OCI-LY7 (cell line): ENCODE measurements around the gene SPX. TPM values are rescaled to one million over a fixed set of nuclear protein-coding genes. Genes with fewer than 3 reads are reported as not detected.

ENCODE experiments used
- BruUV-seq: library from RNA; stranded (reverse); fragments of 400-500 nt; replicated peaks from 2 replicates; lab custom pipeline; 2021; lab: Mats Ljungman, UMichigan
- CTCF ChIA-PET: fragments of 300-600 bp; sonication (Branson Sonifier 250); formaldehyde crosslinking; loops from one replicate; lab custom pipeline; 2022; ENCODE audit warnings: antibody characterized with exemption; ENCODE audit not compliant: unreplicated experiment; lab: Charles Lee
- POLR2A ChIA-PET: fragments of 300-600 bp; sonication (Branson Sonifier 250); formaldehyde crosslinking; loops from one replicate; lab custom pipeline; 2022; ENCODE audit warnings: antibody characterized with exemption; lab: Charles Lee
- DNase-seq: peaks from one replicate; pipeline ENCODE4 v3.0.0-alpha.2; 2015; ENCODE audit warnings: low spot score
- H2AFZ ChIP-seq: fragments of 200-600 bp; sonication (generic), shearing (Covaris generic); 2 replicates; pipeline ENCODE4 v1.6.1; 2014; ENCODE audit warnings: mild to moderate bottlenecking, antibody characterized with exemption, low read length, moderate library complexity
- H3K27ac ChIP-seq: fragments of 200-600 bp; sonication (generic); 2 replicates; pipeline ENCODE4 v1.5.1; 2014; ENCODE audit warnings: mixed run types, low read depth, mild to moderate bottlenecking, moderate library complexity, low read length, inconsistent platforms; ENCODE audit not compliant: poor library complexity, severe bottlenecking
- H3K36me3 ChIP-seq: fragments of 200-600 bp; sonication (generic); 2 replicates; pipeline ENCODE4 v1.6.1; 2014; ENCODE audit warnings: mild to moderate bottlenecking, antibody characterized with exemption, low read length, moderate library complexity, mixed read lengths; ENCODE audit not compliant: insufficient read depth
- H3K4me1 ChIP-seq: fragments of 200-600 bp; sonication (generic); 2 replicates; pipeline ENCODE4 v1.5.1; 2014; ENCODE audit warnings: mild to moderate bottlenecking, low read length; ENCODE audit not compliant: insufficient read depth, poor library complexity, severe bottlenecking
- H3K4me2 ChIP-seq: fragments of 200-600 bp; sonication (generic); 2 replicates; pipeline ENCODE4 v1.6.1; 2014; ENCODE audit warnings: mild to moderate bottlenecking, low read length
- H3K4me3 ChIP-seq: fragments of 200-600 bp; sonication (generic); 2 replicates; pipeline ENCODE4 v1.5.1; 2014; ENCODE audit warnings: mild to moderate bottlenecking, low read depth, low read length; ENCODE audit not compliant: poor library complexity, severe bottlenecking
- H3K79me2 ChIP-seq: fragments of 200-600 bp; sonication (generic); 2 replicates; pipeline ENCODE4 v1.6.1; 2016; ENCODE audit warnings: low read depth, mild to moderate bottlenecking, low read length, moderate library complexity, mixed read lengths; ENCODE audit not compliant: insufficient read depth
- H3K9me2 ChIP-seq: fragments of 200-600 bp; sonication (generic); 2 replicates; pipeline ENCODE4 v1.6.1; 2016; ENCODE audit warnings: mild to moderate bottlenecking, low read length, mixed read lengths; ENCODE audit not compliant: insufficient read depth
- H3K9me3 ChIP-seq: fragments of 200-600 bp; sonication (generic); 2 replicates; pipeline ENCODE4 v1.6.1; 2014; ENCODE audit warnings: mild to moderate bottlenecking, mixed run types, low read length, mixed read lengths
- H4K20me1 ChIP-seq: fragments of 200-600 bp; sonication (generic); 2 replicates; pipeline ENCODE4 v1.6.1; 2014; ENCODE audit warnings: mild to moderate bottlenecking, antibody characterized with exemption, low read length, moderate library complexity, mixed read lengths; ENCODE audit not compliant: insufficient read depth
- CTCF ChIP-seq: fragments of 200-600 bp; sonication (generic); conservative IDR thresholded peaks from 2 replicates; pipeline ENCODE4 v1.5.1; 2014; ENCODE audit warnings: mild to moderate bottlenecking, antibody characterized with exemption, low read length, moderate library complexity, mixed read lengths
- EZH2phosphoT487 ChIP-seq: fragments of 200-600 bp; sonication (generic); IDR thresholded peaks from 2 replicates; pipeline ENCODE4 v1.6.1; 2018; ENCODE audit warnings: low read depth, borderline replicate concordance, mild to moderate bottlenecking, mixed run types, antibody characterized with exemption, low read length, moderate library complexity, mixed read lengths
- intact Hi-C: fragments of 100-400 bp; cut with micrococcal nuclease; formaldehyde crosslinking; loops from one replicate; pipeline ENCODE4 v1.10.0; 2022; ENCODE audit not compliant: unreplicated experiment
- total RNA-seq, 2 experiments: library from RNA; depleted of rRNA in 1 of 2; stranded (reverse); fragments of >200 nt in 1 of 2; shearing (Covaris generic) in 1 of 2; gene quantifications; 2 replicates each; pipeline ENCODE4 v1.2.3, GENCODE V29; 2014 to 2022

Gene SPX
- total RNA-seq, 2 experiments from 2014 or later, result 0.35 to 1.2 TPM

DNA sequence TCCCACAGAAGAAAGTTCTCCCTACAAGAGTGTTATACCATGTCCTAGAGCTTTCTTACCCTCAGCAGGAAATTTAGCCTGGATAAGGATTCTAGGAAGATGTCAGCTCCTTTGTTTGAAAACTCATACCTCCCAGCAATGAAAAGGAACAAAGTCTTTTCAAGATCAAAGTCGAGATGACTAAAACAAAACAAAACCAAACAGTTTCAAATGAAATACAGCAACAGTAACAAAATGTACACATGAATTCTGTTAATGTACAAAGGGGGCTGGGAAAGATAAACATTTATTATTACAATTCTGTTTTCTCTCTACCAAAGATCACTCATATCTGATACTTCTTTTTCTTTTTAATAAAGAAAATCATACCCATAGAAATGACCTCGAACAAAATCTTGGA is 36.8 kb downstream of the SPX start:
- DNase-seq, result no peak
- TF ChIP-seq CTCF (no peak), EZH2phosphoT487 (no peak)
- H3K79me2 ChIP-seq, result no peaks in the 10 kb centered on the region
- no peak overlapping the region for H3K4me2 ChIP-seq
- H3K4me3 ChIP-seq, result no peak overlapping the region
- H4K20me1 ChIP-seq, result no peaks in the 10 kb centered on the region
- no peak overlapping the region for H2AFZ ChIP-seq
- BruUV-seq, result no TSS peak
- POLR2A ChIA-PET, result no interaction called here
- H3K9me2 ChIP-seq, result no peaks in the 10 kb centered on the region
- H3K27ac ChIP-seq, result no peak overlapping the region
- CTCF ChIA-PET, result no interaction called here
- H3K9me3 ChIP-seq, result no peaks in the 10 kb centered on the region
- H3K4me1 ChIP-seq, result no peaks in the 10 kb centered on the region
- H3K36me3 ChIP-seq, result no peaks in the 10 kb centered on the region
- intact Hi-C loops, result no loop called here

- no peaks in the 10 kb centered on the region for H3K36me3 ChIP-seq
- H3K9me2 ChIP-seq, result no peaks in the 10 kb centered on the region
- BruUV-seq, result no TSS peak
- TF ChIP-seq EZH2phosphoT487 (no peak), CTCF (no peak)
- ChIA-PET POLR2A (interaction anchor here (0.6 to 1.2 kb wide), 3 partner anchors 8 to 292 kb away, joined by 3 read pairs; no protein-coding TSS in a partner anchor), CTCF (no interaction called here)
- H2AFZ ChIP-seq, result no peak overlapping the region
- H3K79me2 ChIP-seq, result no peaks in the 10 kb centered on the region
- no peaks in the 10 kb centered on the region for H4K20me1 ChIP-seq
- no peaks in the 10 kb centered on the region for H3K9me3 ChIP-seq
- H3K27ac ChIP-seq, result no peak overlapping the region
- DNase-seq, result no peak
- intact Hi-C loops, result no loop called here
- no peak overlapping the region for H3K4me3 ChIP-seq
- H3K4me1 ChIP-seq, result no peaks in the 10 kb centered on the region
- H3K4me2 ChIP-seq, result no peak overlapping the region
Observed at GRCh38 chr12:21566223-21566906, 40.3 kb downstream of the SPX start.

- no peak for TF ChIP-seq CTCF
- no peak for TF ChIP-seq EZH2phosphoT487
- BruUV-seq, result no TSS peak
- Histone ChIP-seq H2AFZ (no peak overlapping the region), H4K20me1 (no peaks in the 10 kb centered on the region), H3K9me3 (no peaks in the 10 kb centered on the region), H3K27ac (no peak overlapping the region), H3K36me3 (no peaks in the 10 kb centered on the region), H3K79me2 (no peaks in the 10 kb centered on the region), H3K4me2 (no peak overlapping the region), H3K4me3 (no peak overlapping the region), H3K9me2 (no peaks in the 10 kb centered on the region), H3K4me1 (no peaks in the 10 kb centered on the region)
- ChIA-PET CTCF (no interaction called here), POLR2A (interaction anchor here (1.2 kb wide), 1 partner anchor 32 kb away, joined by 3 read pairs; no protein-coding TSS in a partner anchor)
- intact Hi-C loops, result no loop called here
- no peak for DNase-seq
Observed at GRCh38 chr12:21566907-21567394, 40.9 kb downstream of the SPX start.
